Loucy (cell line): Measurements from ENCODE around the gene IL20RB.

Experiments used
- CTCF ChIP-seq: fragments of 200-600 bp; sonication (generic); conservative IDR thresholded peaks from 2 replicates; pipeline ENCODE4 v1.5.1; 2014; ENCODE audit warnings: mild to moderate bottlenecking, antibody characterized with exemption, low read length
- EZH2phosphoT487 ChIP-seq: fragments of 200-600 bp; IDR thresholded peaks from 2 replicates; pipeline ENCODE4 v1.6.1; 2018; ENCODE audit warnings: antibody characterized with exemption, mild to moderate bottlenecking, moderate library complexity, borderline replicate concordance

DNA sequence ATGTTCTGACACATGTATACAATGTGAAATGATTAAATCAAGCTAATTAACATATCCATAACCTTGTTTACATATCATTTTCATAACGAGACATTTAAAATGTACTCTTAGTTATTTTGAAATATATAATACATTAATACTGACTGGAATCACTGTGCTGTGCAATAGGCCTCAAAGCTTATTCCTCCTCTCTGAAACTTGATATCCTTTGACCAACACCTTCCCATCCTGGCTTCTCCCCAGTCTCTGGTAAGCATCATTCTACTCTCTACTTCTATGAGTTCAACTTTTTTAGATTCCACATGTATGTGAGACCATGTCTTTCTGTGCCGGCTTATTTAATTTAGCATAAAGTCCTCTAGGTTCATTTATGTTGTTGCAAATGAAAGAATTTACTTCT lies 47.1 kb upstream of the IL20RB start:
- TF ChIP-seq CTCF = no peak
- TF ChIP-seq EZH2phosphoT487 = no peak
